ENCODE results near the gene CHID1.

- TF ChIP-seq CTCF (IDR thresholded peaks at IDR 0.05) (no peak), POLR2A (IDR thresholded peaks at IDR 0.05) (no peak)
Observed at GRCh38 chr11:910044-910588, 494 bp downstream of the CHID1 start.
